HPDE6-E6E7 (cell line): Measurements from ENCODE around the gene ZNF91.
"Not testable (repeated sequence)": the region's sequence is repeated elsewhere in the genome, so short reads cannot be mapped to it uniquely, and the experiment has no call there.

Experiments
- DNase-seq: peaks from one replicate; pipeline ENCODE4 v3.0.0; 2011; ENCODE audit warnings: missing footprints; ENCODE audit errors: extremely low spot score

ZNF91 gene

GRCh38 chr19:23395041-23395721, at the start of gene ZNF91:
TSS of gene ZNF91 (minus strand) at chr19:23395471. CDS start at chr19:23395354, 117 bp downstream.
- peak; percentile 67 for DNase-seq

- DNase-seq, result no peak
Observed at GRCh38 chr19:23440791-23441190, 45.5 kb upstream of the ZNF91 start.

- DNase-seq, result no peak
Observed at GRCh38 chr19:23440207-23440606, 44.9 kb upstream of the ZNF91 start.

GRCh38 chr19:23439623-23440022, 44.4 kb upstream of the ZNF91 start:
- no peak for DNase-seq

GRCh38 chr19:23437901-23438300, 42.6 kb upstream of the ZNF91 start:
- no peak for DNase-seq

GRCh38 chr19:23436944-23437343, 41.7 kb upstream of the ZNF91 start:
- no peak for DNase-seq

GRCh38 chr19:23436318-23436717, 41.0 kb upstream of the ZNF91 start:
- DNase-seq, result no peak

GRCh38 chr19:23420824-23421223, 25.6 kb upstream of the ZNF91 start:
- DNase-seq, result no peak

GRCh38 chr19:23419261-23419660, 24.0 kb upstream of the ZNF91 start:
- not testable (repeated sequence) for DNase-seq

- no peak for DNase-seq
Observed at GRCh38 chr19:23415561-23416191, 20.4 kb upstream of the ZNF91 start.

GRCh38 chr19:23415034-23415433, 19.8 kb upstream of the ZNF91 start:
- DNase-seq, result no peak

- DNase-seq, result no peak
Observed at GRCh38 chr19:23410155-23410554, 14.9 kb upstream of the ZNF91 start.

GRCh38 chr19:23409392-23410048, 14.2 kb upstream of the ZNF91 start:
- DNase-seq, result no peak

GRCh38 chr19:23407616-23408133, 12.4 kb upstream of the ZNF91 start:
- DNase-seq, result no peak

GRCh38 chr19:23406721-23407120, 11.4 kb upstream of the ZNF91 start:
- DNase-seq, result no peak

GRCh38 chr19:23406091-23406490, 10.8 kb upstream of the ZNF91 start:
- DNase-seq, result no peak

GRCh38 chr19:23404676-23405075, 9.4 kb upstream of the ZNF91 start:
- no peak for DNase-seq

- DNase-seq, result no peak
Observed at GRCh38 chr19:23403581-23404324, 8.5 kb upstream of the ZNF91 start.

- DNase-seq, result no peak
Observed at GRCh38 chr19:23403052-23403451, 7.8 kb upstream of the ZNF91 start.

- no peak for DNase-seq
Observed at GRCh38 chr19:23402388-23402787, 7.1 kb upstream of the ZNF91 start.

GRCh38 chr19:23401086-23401610, 5.9 kb upstream of the ZNF91 start:
- no peak for DNase-seq

GRCh38 chr19:23399443-23399842, 4.2 kb upstream of the ZNF91 start:
- no peak for DNase-seq
